HL-60 (cell line): ENCODE measurements around the gene SDF2L1.

ENCODE experiments used
- CTCF ChIP-seq: IDR thresholded peaks from one replicate; pipeline ENCODE4 v1.5.1; 2011; ENCODE audit warnings: low read length, control low read depth, inconsistent platforms; ENCODE audit not compliant: insufficient read depth
- POLR2AphosphoS5 ChIP-seq: IDR thresholded peaks from 2 replicates; pipeline ENCODE4 v1.6.1; 2012; ENCODE audit warnings: low read depth
- SPI1 ChIP-seq: IDR thresholded peaks from 2 replicates; pipeline ENCODE4 v1.6.1; 2012; ENCODE audit warnings: low read depth, mild to moderate bottlenecking, borderline replicate concordance
- TF ChIP-seq, protein P1 (sequence below): IDR thresholded peaks from 2 replicates; pipeline ENCODE4 v1.6.1; 2012; ENCODE audit warnings: low read depth; ENCODE audit not compliant: insufficient replicate concordance

- TF ChIP-seq CTCF = no peak
- TF ChIP-seq POLR2AphosphoS5 = no peak
- TF ChIP-seq, protein P1, sequence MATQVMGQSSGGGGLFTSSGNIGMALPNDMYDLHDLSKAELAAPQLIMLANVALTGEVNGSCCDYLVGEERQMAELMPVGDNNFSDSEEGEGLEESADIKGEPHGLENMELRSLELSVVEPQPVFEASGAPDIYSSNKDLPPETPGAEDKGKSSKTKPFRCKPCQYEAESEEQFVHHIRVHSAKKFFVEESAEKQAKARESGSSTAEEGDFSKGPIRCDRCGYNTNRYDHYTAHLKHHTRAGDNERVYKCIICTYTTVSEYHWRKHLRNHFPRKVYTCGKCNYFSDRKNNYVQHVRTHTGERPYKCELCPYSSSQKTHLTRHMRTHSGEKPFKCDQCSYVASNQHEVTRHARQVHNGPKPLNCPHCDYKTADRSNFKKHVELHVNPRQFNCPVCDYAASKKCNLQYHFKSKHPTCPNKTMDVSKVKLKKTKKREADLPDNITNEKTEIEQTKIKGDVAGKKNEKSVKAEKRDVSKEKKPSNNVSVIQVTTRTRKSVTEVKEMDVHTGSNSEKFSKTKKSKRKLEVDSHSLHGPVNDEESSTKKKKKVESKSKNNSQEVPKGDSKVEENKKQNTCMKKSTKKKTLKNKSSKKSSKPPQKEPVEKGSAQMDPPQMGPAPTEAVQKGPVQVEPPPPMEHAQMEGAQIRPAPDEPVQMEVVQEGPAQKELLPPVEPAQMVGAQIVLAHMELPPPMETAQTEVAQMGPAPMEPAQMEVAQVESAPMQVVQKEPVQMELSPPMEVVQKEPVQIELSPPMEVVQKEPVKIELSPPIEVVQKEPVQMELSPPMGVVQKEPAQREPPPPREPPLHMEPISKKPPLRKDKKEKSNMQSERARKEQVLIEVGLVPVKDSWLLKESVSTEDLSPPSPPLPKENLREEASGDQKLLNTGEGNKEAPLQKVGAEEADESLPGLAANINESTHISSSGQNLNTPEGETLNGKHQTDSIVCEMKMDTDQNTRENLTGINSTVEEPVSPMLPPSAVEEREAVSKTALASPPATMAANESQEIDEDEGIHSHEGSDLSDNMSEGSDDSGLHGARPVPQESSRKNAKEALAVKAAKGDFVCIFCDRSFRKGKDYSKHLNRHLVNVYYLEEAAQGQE = no peak
- TF ChIP-seq SPI1 = no peak
These were observed 9.5 kb downstream of the SDF2L1 start for GRCh38 chr22:21651521-21652009.
